A673 (cell line): Measurements from ENCODE around the gene SERPINE1.

Experiments used
- EZH2 ChIP-seq: fragments of 200-600 bp; sonication (generic); IDR thresholded peaks from 2 replicates; pipeline ENCODE4 v1.6.1; 2017; ENCODE audit warnings: borderline replicate concordance, low read depth, mild to moderate bottlenecking, mixed read lengths, antibody characterized with exemption, low read length; ENCODE audit not compliant: poor library complexity, severe bottlenecking
- TF ChIP-seq, protein P1 (sequence below): fragments of 300-800, 200-600 bp; sonication (generic); conservative IDR thresholded peaks from 2 replicates; pipeline ENCODE4 v1.5.1; 2017; ENCODE audit warnings: low read depth, mild to moderate bottlenecking, antibody characterized with exemption, low read length, moderate library complexity, mixed read lengths

DNA sequence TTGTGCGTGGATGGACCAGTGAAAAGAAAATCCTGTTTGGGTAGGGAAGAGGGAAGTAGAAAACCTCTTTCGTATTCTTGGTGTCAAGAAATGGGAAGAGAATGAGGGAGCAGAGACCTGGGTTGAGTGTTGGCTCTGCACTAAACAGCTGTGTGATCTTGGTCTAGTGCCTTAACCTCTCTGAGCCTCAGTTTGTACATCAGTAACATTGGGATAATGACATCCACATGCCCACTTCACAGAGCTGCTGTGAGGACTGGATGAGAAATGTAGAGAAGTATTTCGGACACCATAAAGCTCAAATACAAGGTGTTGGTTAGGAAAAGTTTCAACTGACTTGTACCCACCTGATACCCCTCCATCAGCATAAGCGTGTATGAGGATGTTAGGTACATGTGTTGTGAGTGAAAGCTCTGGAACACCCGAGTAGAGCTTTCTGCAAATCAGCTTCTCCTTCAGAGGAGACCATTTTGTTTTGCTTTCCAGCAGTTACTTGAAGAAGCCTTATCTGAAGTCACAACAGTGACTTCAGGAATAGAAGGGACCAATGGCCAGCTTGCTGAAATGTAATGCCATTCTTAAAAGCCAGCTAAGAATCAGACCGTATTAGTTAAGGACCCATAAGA lies 30.5 kb upstream of the SERPINE1 start:
- TF ChIP-seq, protein P1, sequence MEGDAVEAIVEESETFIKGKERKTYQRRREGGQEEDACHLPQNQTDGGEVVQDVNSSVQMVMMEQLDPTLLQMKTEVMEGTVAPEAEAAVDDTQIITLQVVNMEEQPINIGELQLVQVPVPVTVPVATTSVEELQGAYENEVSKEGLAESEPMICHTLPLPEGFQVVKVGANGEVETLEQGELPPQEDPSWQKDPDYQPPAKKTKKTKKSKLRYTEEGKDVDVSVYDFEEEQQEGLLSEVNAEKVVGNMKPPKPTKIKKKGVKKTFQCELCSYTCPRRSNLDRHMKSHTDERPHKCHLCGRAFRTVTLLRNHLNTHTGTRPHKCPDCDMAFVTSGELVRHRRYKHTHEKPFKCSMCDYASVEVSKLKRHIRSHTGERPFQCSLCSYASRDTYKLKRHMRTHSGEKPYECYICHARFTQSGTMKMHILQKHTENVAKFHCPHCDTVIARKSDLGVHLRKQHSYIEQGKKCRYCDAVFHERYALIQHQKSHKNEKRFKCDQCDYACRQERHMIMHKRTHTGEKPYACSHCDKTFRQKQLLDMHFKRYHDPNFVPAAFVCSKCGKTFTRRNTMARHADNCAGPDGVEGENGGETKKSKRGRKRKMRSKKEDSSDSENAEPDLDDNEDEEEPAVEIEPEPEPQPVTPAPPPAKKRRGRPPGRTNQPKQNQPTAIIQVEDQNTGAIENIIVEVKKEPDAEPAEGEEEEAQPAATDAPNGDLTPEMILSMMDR = no peak
- TF ChIP-seq EZH2 = no peak
